Measurements from ENCODE around the gene TGM3.

The TGM3 gene

DNA sequence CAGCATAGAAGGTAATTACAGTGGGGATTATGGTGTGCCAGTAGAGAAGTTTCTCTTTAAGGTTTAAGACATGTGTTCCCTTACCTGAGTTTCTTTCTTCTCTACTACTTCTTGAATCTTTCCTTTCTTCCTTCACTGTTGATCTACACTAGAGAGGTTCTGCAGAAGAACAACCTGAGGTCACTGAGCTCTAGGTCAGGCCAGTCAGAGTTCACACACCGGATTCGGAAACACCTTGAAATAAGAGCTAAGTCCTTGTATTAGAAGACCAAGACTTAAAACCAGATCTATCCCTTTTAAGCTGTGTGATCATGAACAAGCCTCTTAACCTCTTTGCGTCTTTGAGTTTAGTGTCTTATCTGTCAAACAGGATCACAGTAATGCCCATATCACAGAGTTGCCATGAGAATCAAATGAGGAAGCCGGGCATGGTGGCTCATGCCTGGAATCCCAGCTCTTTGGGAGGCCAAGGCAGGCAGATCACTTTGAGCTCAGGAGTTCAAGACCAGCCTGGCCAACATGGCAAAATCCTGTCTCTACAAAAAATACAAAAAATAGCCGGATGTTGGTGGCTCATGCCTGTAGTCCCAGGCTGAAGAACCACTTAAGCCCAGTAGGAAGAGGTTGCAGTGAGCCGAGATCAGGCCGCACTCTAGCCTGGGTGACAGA, 22.0 kb upstream of the TGM3 start:
- H3K4me3 ChIP-seq (replicated peaks; ENCODE audit: insufficient read depth, low read length): no peak overlapping the region
- no peak for DNase-seq (ENCODE audit: low read depth in 1 of 2, low spot score in 1 of 2)
- H3K27me3 ChIP-seq (ENCODE audit: insufficient read depth, poor library complexity, severe bottlenecking): no peaks in the 10 kb centered on the region
- TF ChIP-seq, protein P1, sequence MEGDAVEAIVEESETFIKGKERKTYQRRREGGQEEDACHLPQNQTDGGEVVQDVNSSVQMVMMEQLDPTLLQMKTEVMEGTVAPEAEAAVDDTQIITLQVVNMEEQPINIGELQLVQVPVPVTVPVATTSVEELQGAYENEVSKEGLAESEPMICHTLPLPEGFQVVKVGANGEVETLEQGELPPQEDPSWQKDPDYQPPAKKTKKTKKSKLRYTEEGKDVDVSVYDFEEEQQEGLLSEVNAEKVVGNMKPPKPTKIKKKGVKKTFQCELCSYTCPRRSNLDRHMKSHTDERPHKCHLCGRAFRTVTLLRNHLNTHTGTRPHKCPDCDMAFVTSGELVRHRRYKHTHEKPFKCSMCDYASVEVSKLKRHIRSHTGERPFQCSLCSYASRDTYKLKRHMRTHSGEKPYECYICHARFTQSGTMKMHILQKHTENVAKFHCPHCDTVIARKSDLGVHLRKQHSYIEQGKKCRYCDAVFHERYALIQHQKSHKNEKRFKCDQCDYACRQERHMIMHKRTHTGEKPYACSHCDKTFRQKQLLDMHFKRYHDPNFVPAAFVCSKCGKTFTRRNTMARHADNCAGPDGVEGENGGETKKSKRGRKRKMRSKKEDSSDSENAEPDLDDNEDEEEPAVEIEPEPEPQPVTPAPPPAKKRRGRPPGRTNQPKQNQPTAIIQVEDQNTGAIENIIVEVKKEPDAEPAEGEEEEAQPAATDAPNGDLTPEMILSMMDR (IDR thresholded peaks at IDR 0.05; ENCODE audit: insufficient read depth, low read length): no peak
- TF ChIP-seq, protein P2, sequence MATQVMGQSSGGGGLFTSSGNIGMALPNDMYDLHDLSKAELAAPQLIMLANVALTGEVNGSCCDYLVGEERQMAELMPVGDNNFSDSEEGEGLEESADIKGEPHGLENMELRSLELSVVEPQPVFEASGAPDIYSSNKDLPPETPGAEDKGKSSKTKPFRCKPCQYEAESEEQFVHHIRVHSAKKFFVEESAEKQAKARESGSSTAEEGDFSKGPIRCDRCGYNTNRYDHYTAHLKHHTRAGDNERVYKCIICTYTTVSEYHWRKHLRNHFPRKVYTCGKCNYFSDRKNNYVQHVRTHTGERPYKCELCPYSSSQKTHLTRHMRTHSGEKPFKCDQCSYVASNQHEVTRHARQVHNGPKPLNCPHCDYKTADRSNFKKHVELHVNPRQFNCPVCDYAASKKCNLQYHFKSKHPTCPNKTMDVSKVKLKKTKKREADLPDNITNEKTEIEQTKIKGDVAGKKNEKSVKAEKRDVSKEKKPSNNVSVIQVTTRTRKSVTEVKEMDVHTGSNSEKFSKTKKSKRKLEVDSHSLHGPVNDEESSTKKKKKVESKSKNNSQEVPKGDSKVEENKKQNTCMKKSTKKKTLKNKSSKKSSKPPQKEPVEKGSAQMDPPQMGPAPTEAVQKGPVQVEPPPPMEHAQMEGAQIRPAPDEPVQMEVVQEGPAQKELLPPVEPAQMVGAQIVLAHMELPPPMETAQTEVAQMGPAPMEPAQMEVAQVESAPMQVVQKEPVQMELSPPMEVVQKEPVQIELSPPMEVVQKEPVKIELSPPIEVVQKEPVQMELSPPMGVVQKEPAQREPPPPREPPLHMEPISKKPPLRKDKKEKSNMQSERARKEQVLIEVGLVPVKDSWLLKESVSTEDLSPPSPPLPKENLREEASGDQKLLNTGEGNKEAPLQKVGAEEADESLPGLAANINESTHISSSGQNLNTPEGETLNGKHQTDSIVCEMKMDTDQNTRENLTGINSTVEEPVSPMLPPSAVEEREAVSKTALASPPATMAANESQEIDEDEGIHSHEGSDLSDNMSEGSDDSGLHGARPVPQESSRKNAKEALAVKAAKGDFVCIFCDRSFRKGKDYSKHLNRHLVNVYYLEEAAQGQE (IDR thresholded peaks at IDR 0.05; ENCODE audit: insufficient replicate concordance, low read depth): no peak
- TF ChIP-seq SPI1 (IDR thresholded peaks at IDR 0.05; ENCODE audit: borderline replicate concordance, low read depth) (no peak), GABPA (IDR thresholded peaks at IDR 0.05; ENCODE audit: low read depth) (no peak), POLR2AphosphoS5 (IDR thresholded peaks at IDR 0.05; ENCODE audit: low read depth) (no peak)
- H3K27ac ChIP-seq (replicated peaks): no peak overlapping the region

DNA sequence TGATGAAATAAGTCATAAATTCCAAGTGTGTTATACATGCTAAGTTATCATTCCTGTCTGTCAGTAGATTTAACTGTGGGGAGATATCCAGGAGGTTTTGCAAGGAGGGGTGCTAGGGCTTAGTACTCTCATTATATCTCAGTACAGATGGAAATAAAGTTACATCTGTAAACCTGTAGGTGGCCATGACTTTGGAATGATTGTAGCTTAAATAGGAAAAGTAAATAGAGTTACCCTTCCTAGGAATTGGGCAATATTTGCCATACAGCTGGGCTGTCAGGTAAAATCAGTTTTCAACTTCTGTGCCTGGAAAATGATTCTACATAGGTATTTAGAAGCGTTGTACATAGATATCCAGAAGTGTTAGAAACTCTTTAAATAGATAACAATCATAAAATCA, 19.8 kb upstream of the TGM3 start:
- H3K27ac ChIP-seq (replicated peaks): no peak overlapping the region
- H3K4me3 ChIP-seq (replicated peaks; ENCODE audit: insufficient read depth, low read length): no peak overlapping the region
- TF ChIP-seq, protein P2 (IDR thresholded peaks at IDR 0.05; ENCODE audit: insufficient replicate concordance, low read depth): no peak
- TF ChIP-seq POLR2AphosphoS5 (IDR thresholded peaks at IDR 0.05; ENCODE audit: low read depth): no peak
- no peak for TF ChIP-seq SPI1 (IDR thresholded peaks at IDR 0.05; ENCODE audit: borderline replicate concordance, low read depth)
- TF ChIP-seq, protein P1 (IDR thresholded peaks at IDR 0.05; ENCODE audit: insufficient read depth, low read length): no peak
- no peak for TF ChIP-seq GABPA (IDR thresholded peaks at IDR 0.05; ENCODE audit: low read depth)
- no peaks in the 10 kb centered on the region for H3K27me3 ChIP-seq (ENCODE audit: insufficient read depth, poor library complexity, severe bottlenecking)
- no peak for DNase-seq (ENCODE audit: low read depth in 1 of 2, low spot score in 1 of 2)

DNA sequence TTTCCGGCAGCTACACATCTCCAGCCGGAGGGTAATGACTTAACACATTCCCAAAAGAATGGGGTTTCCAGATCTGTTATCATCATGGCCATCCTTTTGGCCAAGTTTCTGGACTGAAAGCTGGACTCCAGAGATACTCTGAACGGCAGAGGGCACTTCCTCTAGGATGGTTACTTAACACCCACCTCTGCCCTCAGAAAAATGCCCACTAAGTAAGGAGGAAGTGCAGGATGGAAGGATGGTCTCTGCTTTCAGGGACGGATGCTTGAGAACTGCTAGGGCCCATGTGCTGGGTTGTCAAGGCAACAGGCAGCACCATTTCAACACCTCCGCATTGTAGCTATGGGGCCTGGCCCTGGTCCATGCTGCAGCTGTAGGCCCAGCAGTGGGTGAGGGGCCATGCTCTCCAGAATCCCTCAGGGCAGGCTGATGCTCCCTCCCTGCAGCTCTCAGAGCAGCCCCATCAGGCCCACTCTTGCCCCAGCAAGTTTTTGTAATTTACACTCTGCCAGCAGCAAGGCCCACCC, 16.5 kb upstream of the TGM3 start:
- H3K27me3 ChIP-seq (ENCODE audit: insufficient read depth, poor library complexity, severe bottlenecking): no peaks in the 10 kb centered on the region
- no peak overlapping the region for H3K27ac ChIP-seq (replicated peaks)
- H3K4me3 ChIP-seq (replicated peaks; ENCODE audit: insufficient read depth, low read length): no peak overlapping the region
- DNase-seq (ENCODE audit: low read depth in 1 of 2, low spot score in 1 of 2): no peak
- TF ChIP-seq SPI1 (IDR thresholded peaks at IDR 0.05; ENCODE audit: borderline replicate concordance, low read depth) (peak; percentile 38; the same call in 1 of the 2 replicates), GABPA (IDR thresholded peaks at IDR 0.05; ENCODE audit: low read depth) (no peak)
- TF ChIP-seq, protein P2 (IDR thresholded peaks at IDR 0.05; ENCODE audit: insufficient replicate concordance, low read depth): no peak
